Panc1 (cell line): ENCODE data around the gene ZMYM4.

ENCODE experiments used
- POLR2AphosphoS5 ChIP-seq: IDR thresholded peaks from 2 replicates; pipeline ENCODE4 v1.6.1; 2012; ENCODE audit warnings: mild to moderate bottlenecking, low read depth, low read length, moderate library complexity
- SIN3A ChIP-seq: IDR thresholded peaks from 2 replicates; pipeline ENCODE4 v1.6.1; 2012; ENCODE audit warnings: low read depth, mild to moderate bottlenecking, low read length, moderate library complexity, borderline replicate concordance; ENCODE audit not compliant: insufficient read depth
- TCF7L2 ChIP-seq: IDR thresholded peaks from 2 replicates; pipeline ENCODE4 v1.6.1; 2011; ENCODE audit warnings: mild to moderate bottlenecking, low read depth, low read length, inconsistent platforms
- TF ChIP-seq, protein P1 (sequence below): fragments of 450-650 bp; IDR thresholded peaks from 2 replicates; pipeline ENCODE4 v1.5.1; 2017; ENCODE audit warnings: mild to moderate bottlenecking
- TF ChIP-seq, protein P2 (sequence below), 2 experiments: IDR thresholded peaks; 2 replicates each; pipeline ENCODE4 v1.6.1; 2011 to 2012; ENCODE audit warnings: low read depth in 2 of 2, control low read depth in 1 of 2, low read length in 1 of 2, mild to moderate bottlenecking in 1 of 2, moderate library complexity in 1 of 2; ENCODE audit not compliant: insufficient read depth in 1 of 2

DNA sequence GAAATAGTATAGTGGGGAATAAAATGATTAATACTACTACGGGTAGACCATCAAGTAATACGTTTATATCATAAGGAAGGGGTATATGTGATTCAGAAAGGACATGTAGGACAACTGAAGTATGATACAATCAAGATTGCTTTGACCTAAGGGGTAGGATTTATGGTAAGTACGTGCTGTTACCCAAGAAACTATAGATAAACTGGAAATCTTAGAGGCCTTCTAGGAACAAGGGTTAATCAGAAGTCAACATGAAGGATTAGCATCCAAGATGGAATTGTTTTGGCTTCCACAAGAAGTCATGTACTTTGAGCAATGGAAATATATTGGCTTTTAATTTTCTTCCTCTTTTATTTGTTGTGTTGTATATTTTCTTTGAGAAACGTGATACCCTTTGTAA, 13.2 kb upstream of the ZMYM4 start:
- TF ChIP-seq, protein P1, sequence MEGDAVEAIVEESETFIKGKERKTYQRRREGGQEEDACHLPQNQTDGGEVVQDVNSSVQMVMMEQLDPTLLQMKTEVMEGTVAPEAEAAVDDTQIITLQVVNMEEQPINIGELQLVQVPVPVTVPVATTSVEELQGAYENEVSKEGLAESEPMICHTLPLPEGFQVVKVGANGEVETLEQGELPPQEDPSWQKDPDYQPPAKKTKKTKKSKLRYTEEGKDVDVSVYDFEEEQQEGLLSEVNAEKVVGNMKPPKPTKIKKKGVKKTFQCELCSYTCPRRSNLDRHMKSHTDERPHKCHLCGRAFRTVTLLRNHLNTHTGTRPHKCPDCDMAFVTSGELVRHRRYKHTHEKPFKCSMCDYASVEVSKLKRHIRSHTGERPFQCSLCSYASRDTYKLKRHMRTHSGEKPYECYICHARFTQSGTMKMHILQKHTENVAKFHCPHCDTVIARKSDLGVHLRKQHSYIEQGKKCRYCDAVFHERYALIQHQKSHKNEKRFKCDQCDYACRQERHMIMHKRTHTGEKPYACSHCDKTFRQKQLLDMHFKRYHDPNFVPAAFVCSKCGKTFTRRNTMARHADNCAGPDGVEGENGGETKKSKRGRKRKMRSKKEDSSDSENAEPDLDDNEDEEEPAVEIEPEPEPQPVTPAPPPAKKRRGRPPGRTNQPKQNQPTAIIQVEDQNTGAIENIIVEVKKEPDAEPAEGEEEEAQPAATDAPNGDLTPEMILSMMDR = no peak
- TF ChIP-seq POLR2AphosphoS5 (no peak), TCF7L2 (no peak), SIN3A (no peak)
- TF ChIP-seq, protein P2, sequence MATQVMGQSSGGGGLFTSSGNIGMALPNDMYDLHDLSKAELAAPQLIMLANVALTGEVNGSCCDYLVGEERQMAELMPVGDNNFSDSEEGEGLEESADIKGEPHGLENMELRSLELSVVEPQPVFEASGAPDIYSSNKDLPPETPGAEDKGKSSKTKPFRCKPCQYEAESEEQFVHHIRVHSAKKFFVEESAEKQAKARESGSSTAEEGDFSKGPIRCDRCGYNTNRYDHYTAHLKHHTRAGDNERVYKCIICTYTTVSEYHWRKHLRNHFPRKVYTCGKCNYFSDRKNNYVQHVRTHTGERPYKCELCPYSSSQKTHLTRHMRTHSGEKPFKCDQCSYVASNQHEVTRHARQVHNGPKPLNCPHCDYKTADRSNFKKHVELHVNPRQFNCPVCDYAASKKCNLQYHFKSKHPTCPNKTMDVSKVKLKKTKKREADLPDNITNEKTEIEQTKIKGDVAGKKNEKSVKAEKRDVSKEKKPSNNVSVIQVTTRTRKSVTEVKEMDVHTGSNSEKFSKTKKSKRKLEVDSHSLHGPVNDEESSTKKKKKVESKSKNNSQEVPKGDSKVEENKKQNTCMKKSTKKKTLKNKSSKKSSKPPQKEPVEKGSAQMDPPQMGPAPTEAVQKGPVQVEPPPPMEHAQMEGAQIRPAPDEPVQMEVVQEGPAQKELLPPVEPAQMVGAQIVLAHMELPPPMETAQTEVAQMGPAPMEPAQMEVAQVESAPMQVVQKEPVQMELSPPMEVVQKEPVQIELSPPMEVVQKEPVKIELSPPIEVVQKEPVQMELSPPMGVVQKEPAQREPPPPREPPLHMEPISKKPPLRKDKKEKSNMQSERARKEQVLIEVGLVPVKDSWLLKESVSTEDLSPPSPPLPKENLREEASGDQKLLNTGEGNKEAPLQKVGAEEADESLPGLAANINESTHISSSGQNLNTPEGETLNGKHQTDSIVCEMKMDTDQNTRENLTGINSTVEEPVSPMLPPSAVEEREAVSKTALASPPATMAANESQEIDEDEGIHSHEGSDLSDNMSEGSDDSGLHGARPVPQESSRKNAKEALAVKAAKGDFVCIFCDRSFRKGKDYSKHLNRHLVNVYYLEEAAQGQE (IDR thresholded peaks at IDR 0.05; ENCODE audit: insufficient read depth in 1 of 2, low read depth in 2 of 2, low read length in 1 of 2) = no peak
